C4-2B (cell line): ENCODE measurements around the gene FEZ2.

ENCODE experiments used
- H3K27ac ChIP-seq: fragments of 450-650 bp; 2 replicates; pipeline ENCODE4 v1.5.1; 2017
- ZFX ChIP-seq: fragments of 450-650 bp; IDR thresholded peaks from 2 replicates; pipeline ENCODE4 v1.6.1; 2017
- TF ChIP-seq, protein P1 (sequence below): fragments of 450-650 bp; conservative IDR thresholded peaks from 2 replicates; pipeline ENCODE4 v1.5.1; 2017; ENCODE audit warnings: mild to moderate bottlenecking

FEZ2 gene

GRCh38 chr2:36507408-36507812, 90.6 kb downstream of the FEZ2 start:
- TF ChIP-seq, protein P1, sequence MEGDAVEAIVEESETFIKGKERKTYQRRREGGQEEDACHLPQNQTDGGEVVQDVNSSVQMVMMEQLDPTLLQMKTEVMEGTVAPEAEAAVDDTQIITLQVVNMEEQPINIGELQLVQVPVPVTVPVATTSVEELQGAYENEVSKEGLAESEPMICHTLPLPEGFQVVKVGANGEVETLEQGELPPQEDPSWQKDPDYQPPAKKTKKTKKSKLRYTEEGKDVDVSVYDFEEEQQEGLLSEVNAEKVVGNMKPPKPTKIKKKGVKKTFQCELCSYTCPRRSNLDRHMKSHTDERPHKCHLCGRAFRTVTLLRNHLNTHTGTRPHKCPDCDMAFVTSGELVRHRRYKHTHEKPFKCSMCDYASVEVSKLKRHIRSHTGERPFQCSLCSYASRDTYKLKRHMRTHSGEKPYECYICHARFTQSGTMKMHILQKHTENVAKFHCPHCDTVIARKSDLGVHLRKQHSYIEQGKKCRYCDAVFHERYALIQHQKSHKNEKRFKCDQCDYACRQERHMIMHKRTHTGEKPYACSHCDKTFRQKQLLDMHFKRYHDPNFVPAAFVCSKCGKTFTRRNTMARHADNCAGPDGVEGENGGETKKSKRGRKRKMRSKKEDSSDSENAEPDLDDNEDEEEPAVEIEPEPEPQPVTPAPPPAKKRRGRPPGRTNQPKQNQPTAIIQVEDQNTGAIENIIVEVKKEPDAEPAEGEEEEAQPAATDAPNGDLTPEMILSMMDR: peak; percentile 92
- TF ChIP-seq ZFX: no peak
- no peak overlapping the region for H3K27ac ChIP-seq
